ACHN (cell line): ENCODE measurements around the gene GNAI3.

Source experiments
- DNase-seq: peaks from one replicate; pipeline ENCODE4 v3.0.0-alpha.2; 2015
- in situ Hi-C: cut with HindIII; loops from 2 replicates; pipeline ENCODE4 v1.10.0; 2017; ENCODE audit warnings: low sequenced_read_pairs, low pct_ligation_motif_present, low pct_unique_long_range_greater_than_20kb

The GNAI3 gene

GRCh38 chr1:109627692-109628399 lies 79.4 kb downstream of the GNAI3 start:
- peak; percentile 92 for DNase-seq
- in situ Hi-C loops, result no loop called here

GRCh38 chr1:109628540-109629321 lies 80.3 kb downstream of the GNAI3 start:
- in situ Hi-C loops, result no loop called here

GRCh38 chr1:109629372-109630030 lies 81.1 kb downstream of the GNAI3 start:
- in situ Hi-C loops, result no loop called here
- DNase-seq, result no peak

More at GRCh38 chr1:109628540-109629321, 80.3 kb downstream of the GNAI3 start:
- peak; percentile 91 for DNase-seq

- DNase-seq, result no peak
- in situ Hi-C loops, result no loop called here
Observed at GRCh38 chr1:109630081-109630897, 81.9 kb downstream of the GNAI3 start.

- in situ Hi-C loops, result no loop called here
- no peak for DNase-seq
Observed at GRCh38 chr1:109630898-109631512, 82.6 kb downstream of the GNAI3 start.

- no peak for DNase-seq
- in situ Hi-C loops, result no loop called here
Observed at GRCh38 chr1:109631513-109632505, 83.4 kb downstream of the GNAI3 start.

- in situ Hi-C loops, result no loop called here
- DNase-seq, result no peak
Observed at GRCh38 chr1:109632671-109633346, 84.4 kb downstream of the GNAI3 start.

- in situ Hi-C loops, result no loop called here
- no peak for DNase-seq
Observed at GRCh38 chr1:109634292-109634691, 85.9 kb downstream of the GNAI3 start.

- no peak for DNase-seq
- in situ Hi-C loops, result no loop called here
Observed at GRCh38 chr1:109634771-109635750, 86.6 kb downstream of the GNAI3 start.

- in situ Hi-C loops, result no loop called here
- DNase-seq, result no peak
Observed at GRCh38 chr1:109635862-109636200, 87.4 kb downstream of the GNAI3 start.

GRCh38 chr1:109636201-109636952 lies 88.0 kb downstream of the GNAI3 start:
- in situ Hi-C loops, result no loop called here

GRCh38 chr1:109637446-109637845 lies 89.0 kb downstream of the GNAI3 start:
- no peak for DNase-seq
- in situ Hi-C loops, result no loop called here

More at GRCh38 chr1:109636201-109636952, 88.0 kb downstream of the GNAI3 start:
- no peak for DNase-seq

GRCh38 chr1:109639063-109639840 lies 90.8 kb downstream of the GNAI3 start:
- in situ Hi-C loops, result no loop called here
- no peak for DNase-seq

- in situ Hi-C loops, result no loop called here
- no peak for DNase-seq
Observed at GRCh38 chr1:109639841-109640184, 91.4 kb downstream of the GNAI3 start.
